ENCODE results near the gene ANKRD34B.

The ANKRD34B gene

GRCh38 chr5:80576383-80576782 lies 6.3 kb upstream of the ANKRD34B start:
- no peak overlapping the region for H3K9ac ChIP-seq (ENCODE audit: low read depth, low read length)
- H2AFZ ChIP-seq (ENCODE audit: low read depth, low read length): no peak overlapping the region
- H3K4me2 ChIP-seq (ENCODE audit: insufficient read depth, low read length): no peak overlapping the region
- DNase-seq (no peak), ATAC-seq (ENCODE audit: insufficient read depth, low read depth) (no peak)
- H3K4me1 ChIP-seq (ENCODE audit: insufficient read depth, low read length): no peaks in the 10 kb centered on the region
- no peak for TF ChIP-seq CTCF (IDR thresholded peaks at IDR 0.05; ENCODE audit: borderline replicate concordance, extremely low read depth, low read length, poor library complexity, severe bottlenecking)
- no peak for TF ChIP-seq EZH2 (IDR thresholded peaks at IDR 0.05; ENCODE audit: borderline replicate concordance, low read depth, low read length, severe bottlenecking)
- H4K20me1 ChIP-seq (ENCODE audit: insufficient read depth, low read length): no peaks in the 10 kb centered on the region
- H3K27me3 ChIP-seq (ENCODE audit: insufficient read depth, low read length, poor library complexity): no peaks in the 10 kb centered on the region
- no peaks in the 10 kb centered on the region for H3K36me3 ChIP-seq (ENCODE audit: insufficient read depth, low read length)
- H3K4me3 ChIP-seq (ENCODE audit: low read depth in 1 of 2, low read length in 2 of 2): no peak overlapping the region
- H3K27ac ChIP-seq (ENCODE audit: low read length): no peak overlapping the region
- H3K9me3 ChIP-seq (ENCODE audit: insufficient read depth, low read length, severe bottlenecking): no peaks in the 10 kb centered on the region
- no peaks in the 10 kb centered on the region for H3K79me2 ChIP-seq (ENCODE audit: insufficient read depth, low read length)

GRCh38 chr5:80573062-80573461 lies 3.0 kb upstream of the ANKRD34B start:
- Histone ChIP-seq H4K20me1 (ENCODE audit: insufficient read depth, low read length) (no peaks in the 10 kb centered on the region), H3K4me3 (ENCODE audit: low read depth in 1 of 2, low read length in 2 of 2) (no peak overlapping the region), H3K36me3 (ENCODE audit: insufficient read depth, low read length) (no peaks in the 10 kb centered on the region), H3K27me3 (ENCODE audit: insufficient read depth, low read length, poor library complexity) (no peaks in the 10 kb centered on the region), H3K9ac (ENCODE audit: low read depth, low read length) (no peak overlapping the region), H3K4me2 (ENCODE audit: insufficient read depth, low read length) (no peak overlapping the region), H3K27ac (ENCODE audit: low read length) (no peak overlapping the region), H3K79me2 (ENCODE audit: insufficient read depth, low read length) (no peaks in the 10 kb centered on the region), H2AFZ (ENCODE audit: low read depth, low read length) (no peak overlapping the region), H3K4me1 (ENCODE audit: insufficient read depth, low read length) (no peaks in the 10 kb centered on the region), H3K9me3 (ENCODE audit: insufficient read depth, low read length, severe bottlenecking) (no peaks in the 10 kb centered on the region)
- TF ChIP-seq CTCF (IDR thresholded peaks at IDR 0.05; ENCODE audit: borderline replicate concordance, extremely low read depth, low read length, poor library complexity, severe bottlenecking): no peak
- TF ChIP-seq EZH2 (IDR thresholded peaks at IDR 0.05; ENCODE audit: borderline replicate concordance, low read depth, low read length, severe bottlenecking): no peak
- ATAC-seq (ENCODE audit: insufficient read depth, low read depth) (no peak), DNase-seq (no peak)

GRCh38 chr5:80569086-80569960 lies 757 bp downstream of the ANKRD34B start:
- H3K27me3 ChIP-seq (ENCODE audit: insufficient read depth, low read length, poor library complexity): no peaks in the 10 kb centered on the region
- no peaks in the 10 kb centered on the region for H3K36me3 ChIP-seq (ENCODE audit: insufficient read depth, low read length)
- no peak for TF ChIP-seq CTCF (IDR thresholded peaks at IDR 0.05; ENCODE audit: borderline replicate concordance, extremely low read depth, low read length, poor library complexity, severe bottlenecking)
- no peak for TF ChIP-seq EZH2 (IDR thresholded peaks at IDR 0.05; ENCODE audit: borderline replicate concordance, low read depth, low read length, severe bottlenecking)
- no peaks in the 10 kb centered on the region for H3K4me1 ChIP-seq (ENCODE audit: insufficient read depth, low read length)
- H3K27ac ChIP-seq (ENCODE audit: low read length): no peak overlapping the region
- no peaks in the 10 kb centered on the region for H4K20me1 ChIP-seq (ENCODE audit: insufficient read depth, low read length)
- H3K79me2 ChIP-seq (ENCODE audit: insufficient read depth, low read length): no peaks in the 10 kb centered on the region
- H2AFZ ChIP-seq (ENCODE audit: low read depth, low read length): no peak overlapping the region
- H3K9ac ChIP-seq (ENCODE audit: low read depth, low read length): no peak overlapping the region
- no peak for DNase-seq
- H3K4me2 ChIP-seq (ENCODE audit: insufficient read depth, low read length): no peak overlapping the region
- no peaks in the 10 kb centered on the region for H3K9me3 ChIP-seq (ENCODE audit: insufficient read depth, low read length, severe bottlenecking)
- no peak overlapping the region for H3K4me3 ChIP-seq (ENCODE audit: low read depth in 1 of 2, low read length in 2 of 2)
- ATAC-seq (ENCODE audit: insufficient read depth, low read depth): no peak

All from DND-41 (cell line).